ENCODE data around the gene SYT1.

Gene SYT1

GRCh38 chr12:78870539-78870938, 6.0 kb downstream of the SYT1 start:
- Histone ChIP-seq H3K4me3 (ENCODE audit: low read length) (no peak overlapping the region), H3K27me3 (ENCODE audit: control insufficient read depth, insufficient read depth, low read length) (no peaks in the 10 kb centered on the region), H3K9me3 (ENCODE audit: control insufficient read depth, low read length) (no peaks in the 10 kb centered on the region), H3K4me1 (ENCODE audit: control insufficient read depth, insufficient read depth, low read length) (no peaks in the 10 kb centered on the region), H3K9ac (ENCODE audit: low read length) (no peak overlapping the region), H3K36me3 (ENCODE audit: control insufficient read depth, insufficient read depth, low read length) (no peaks in the 10 kb centered on the region)

DNA sequence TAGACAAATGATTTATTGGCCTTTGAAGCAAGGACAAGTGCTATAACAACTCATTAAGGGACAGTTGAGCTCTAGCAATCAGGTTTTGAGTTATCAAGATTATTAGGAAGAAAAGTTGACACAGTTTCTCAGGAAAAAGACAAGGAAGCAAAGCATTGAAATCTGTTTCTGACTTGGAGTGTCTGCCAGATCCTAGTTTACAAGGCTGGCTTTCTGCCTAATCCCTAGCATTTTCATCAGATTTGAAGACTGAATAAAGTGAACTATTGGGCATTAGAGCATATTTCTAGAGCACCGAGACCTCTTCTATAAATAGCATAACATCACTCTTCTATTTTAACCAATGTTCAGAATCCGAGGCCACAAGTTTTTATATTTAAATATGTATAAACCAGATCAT, 7.0 kb downstream of the SYT1 start:
- H3K4me1 ChIP-seq (ENCODE audit: control insufficient read depth, insufficient read depth, low read length) = no peaks in the 10 kb centered on the region
- no peak overlapping the region for H3K4me3 ChIP-seq (ENCODE audit: low read length)
- H3K27me3 ChIP-seq (ENCODE audit: control insufficient read depth, insufficient read depth, low read length) = no peaks in the 10 kb centered on the region
- H3K36me3 ChIP-seq (ENCODE audit: control insufficient read depth, insufficient read depth, low read length) = no peaks in the 10 kb centered on the region
- no peak overlapping the region for H3K9ac ChIP-seq (ENCODE audit: low read length)
- H3K9me3 ChIP-seq (ENCODE audit: control insufficient read depth, low read length) = no peaks in the 10 kb centered on the region

GRCh38 chr12:78878459-78878858, 13.9 kb downstream of the SYT1 start:
- Histone ChIP-seq H3K9ac (ENCODE audit: low read length) (no peak overlapping the region), H3K36me3 (ENCODE audit: control insufficient read depth, insufficient read depth, low read length) (no peaks in the 10 kb centered on the region), H3K27me3 (ENCODE audit: control insufficient read depth, insufficient read depth, low read length) (no peaks in the 10 kb centered on the region), H3K4me3 (ENCODE audit: low read length) (no peak overlapping the region), H3K4me1 (ENCODE audit: control insufficient read depth, insufficient read depth, low read length) (no peaks in the 10 kb centered on the region), H3K9me3 (ENCODE audit: control insufficient read depth, low read length) (no peaks in the 10 kb centered on the region)

DNA sequence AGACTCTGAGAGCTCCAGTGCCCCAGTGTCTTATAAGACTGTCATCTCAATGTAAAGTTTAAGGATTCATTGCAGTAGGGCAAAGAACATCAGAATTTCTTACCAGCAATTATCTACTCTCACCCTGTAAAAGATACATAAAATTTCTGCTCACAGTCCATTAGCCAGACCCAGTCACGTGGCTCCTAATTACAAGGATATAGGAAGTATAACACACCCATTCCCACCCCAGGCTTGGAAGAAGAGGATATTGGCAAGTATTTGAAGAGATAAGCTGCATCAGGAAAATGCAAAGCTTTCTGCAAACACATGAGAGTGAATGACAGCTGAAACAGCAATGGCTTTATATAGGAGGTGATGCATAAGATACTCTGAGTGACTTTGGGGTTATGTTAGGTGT, 14.3 kb downstream of the SYT1 start:
- Histone ChIP-seq H3K9ac (ENCODE audit: low read length) (no peak overlapping the region), H3K4me1 (ENCODE audit: control insufficient read depth, insufficient read depth, low read length) (no peaks in the 10 kb centered on the region), H3K27me3 (ENCODE audit: control insufficient read depth, insufficient read depth, low read length) (no peaks in the 10 kb centered on the region), H3K36me3 (ENCODE audit: control insufficient read depth, insufficient read depth, low read length) (no peaks in the 10 kb centered on the region), H3K4me3 (ENCODE audit: low read length) (no peak overlapping the region), H3K9me3 (ENCODE audit: control insufficient read depth, low read length) (no peaks in the 10 kb centered on the region)

- H3K4me1 ChIP-seq (ENCODE audit: control insufficient read depth, insufficient read depth, low read length) = no peaks in the 10 kb centered on the region
- H3K36me3 ChIP-seq (ENCODE audit: control insufficient read depth, insufficient read depth, low read length) = no peaks in the 10 kb centered on the region
- no peak overlapping the region for H3K4me3 ChIP-seq (ENCODE audit: low read length)
- no peaks in the 10 kb centered on the region for H3K9me3 ChIP-seq (ENCODE audit: control insufficient read depth, low read length)
- H3K27me3 ChIP-seq (ENCODE audit: control insufficient read depth, insufficient read depth, low read length) = no peaks in the 10 kb centered on the region
- H3K9ac ChIP-seq (ENCODE audit: low read length) = no peak overlapping the region
Observed at GRCh38 chr12:78880078-78880477, 15.5 kb downstream of the SYT1 start.

GRCh38 chr12:78881685-78882084, 17.1 kb downstream of the SYT1 start:
- Histone ChIP-seq H3K36me3 (ENCODE audit: control insufficient read depth, insufficient read depth, low read length) (no peaks in the 10 kb centered on the region), H3K9ac (ENCODE audit: low read length) (no peak overlapping the region), H3K4me1 (ENCODE audit: control insufficient read depth, insufficient read depth, low read length) (no peaks in the 10 kb centered on the region), H3K4me3 (ENCODE audit: low read length) (no peak overlapping the region), H3K27me3 (ENCODE audit: control insufficient read depth, insufficient read depth, low read length) (no peaks in the 10 kb centered on the region), H3K9me3 (ENCODE audit: control insufficient read depth, low read length) (no peaks in the 10 kb centered on the region)

DNA sequence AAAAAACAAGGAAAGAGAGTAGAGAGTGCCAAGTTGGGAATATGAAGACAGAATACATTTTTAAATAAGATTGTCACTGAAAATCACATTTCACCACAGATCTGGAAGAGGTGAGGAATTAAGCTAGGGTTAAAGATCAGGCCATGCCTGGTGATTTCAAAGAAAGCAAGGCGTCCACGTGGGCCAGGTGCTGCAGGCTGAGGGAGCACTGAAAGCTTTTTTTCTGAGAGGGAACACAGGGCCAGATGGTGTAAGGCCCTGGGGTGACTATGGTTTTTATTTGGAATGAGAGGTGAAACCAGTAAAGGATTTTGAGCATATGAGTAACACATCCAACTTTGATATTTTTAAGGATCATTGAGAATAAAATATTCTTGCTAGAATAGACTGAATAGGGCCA, 20.9 kb downstream of the SYT1 start:
- Histone ChIP-seq H3K27me3 (ENCODE audit: control insufficient read depth, insufficient read depth, low read length) (no peaks in the 10 kb centered on the region), H3K4me1 (ENCODE audit: control insufficient read depth, insufficient read depth, low read length) (no peaks in the 10 kb centered on the region), H3K36me3 (ENCODE audit: control insufficient read depth, insufficient read depth, low read length) (no peaks in the 10 kb centered on the region), H3K4me3 (ENCODE audit: low read length) (no peak overlapping the region), H3K9me3 (ENCODE audit: control insufficient read depth, low read length) (no peaks in the 10 kb centered on the region), H3K9ac (ENCODE audit: low read length) (no peak overlapping the region)

DNA sequence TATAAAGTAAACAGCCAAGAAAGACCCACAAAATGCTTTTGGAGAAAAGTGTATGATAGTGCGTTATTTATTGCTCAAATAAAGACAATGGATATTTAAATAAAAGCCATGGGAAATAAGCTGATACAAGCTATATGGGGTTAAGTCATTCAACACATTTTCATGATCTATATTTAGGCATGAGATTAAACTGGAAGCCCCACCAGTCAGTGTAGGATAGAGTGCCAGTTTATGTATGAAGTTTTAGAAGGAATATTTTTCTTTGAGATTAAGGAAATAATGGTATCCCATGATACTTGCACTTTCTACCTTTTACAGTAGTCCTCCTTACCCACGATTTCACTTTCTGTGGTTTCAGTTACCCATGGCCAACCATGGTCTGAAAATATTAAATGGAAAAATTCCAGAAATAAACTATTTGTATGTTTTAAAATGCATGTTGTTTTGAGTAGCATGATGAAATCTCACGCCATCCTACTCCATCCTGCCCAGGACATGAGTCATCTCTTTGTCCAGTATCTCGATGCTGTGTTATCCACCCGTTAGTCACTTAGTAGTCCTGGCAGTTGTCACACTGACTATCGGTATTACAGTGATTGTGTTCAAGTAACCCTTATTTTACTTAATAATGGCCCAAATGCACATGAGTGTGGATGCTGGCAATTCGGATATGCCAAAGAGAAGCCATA, 22.3 kb downstream of the SYT1 start:
- Histone ChIP-seq H3K27me3 (ENCODE audit: control insufficient read depth, insufficient read depth, low read length) (no peaks in the 10 kb centered on the region), H3K9ac (ENCODE audit: low read length) (no peak overlapping the region), H3K9me3 (ENCODE audit: control insufficient read depth, low read length) (no peaks in the 10 kb centered on the region), H3K36me3 (ENCODE audit: control insufficient read depth, insufficient read depth, low read length) (no peaks in the 10 kb centered on the region), H3K4me1 (ENCODE audit: control insufficient read depth, insufficient read depth, low read length) (no peaks in the 10 kb centered on the region), H3K4me3 (ENCODE audit: low read length) (no peak overlapping the region)

DNA sequence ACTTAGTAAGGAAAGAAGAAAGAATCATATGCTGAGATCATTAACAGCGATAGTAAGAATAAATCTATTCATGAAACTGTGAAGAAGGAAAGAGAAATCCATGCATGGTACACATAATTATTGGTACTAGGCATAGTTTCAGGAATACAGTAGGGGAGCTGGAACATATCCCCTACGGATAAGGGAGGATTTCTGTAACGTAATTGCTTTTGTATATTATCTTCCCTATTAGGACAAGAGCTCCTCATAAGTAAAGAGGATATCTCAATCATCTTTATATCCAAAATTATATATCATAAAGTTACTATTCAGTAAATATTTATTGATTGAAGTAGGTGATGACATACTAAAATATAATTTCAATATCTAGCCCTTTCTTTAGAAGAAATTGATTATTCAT, 22.9 kb downstream of the SYT1 start:
- Histone ChIP-seq H3K27me3 (ENCODE audit: control insufficient read depth, insufficient read depth, low read length) (no peaks in the 10 kb centered on the region), H3K36me3 (ENCODE audit: control insufficient read depth, insufficient read depth, low read length) (no peaks in the 10 kb centered on the region), H3K4me3 (ENCODE audit: low read length) (no peak overlapping the region), H3K9ac (ENCODE audit: low read length) (no peak overlapping the region), H3K4me1 (ENCODE audit: control insufficient read depth, insufficient read depth, low read length) (no peaks in the 10 kb centered on the region), H3K9me3 (ENCODE audit: control insufficient read depth, low read length) (no peaks in the 10 kb centered on the region)

GRCh38 chr12:78888568-78888967, 24.0 kb downstream of the SYT1 start:
- H3K27me3 ChIP-seq (ENCODE audit: control insufficient read depth, insufficient read depth, low read length) = no peaks in the 10 kb centered on the region
- H3K9me3 ChIP-seq (ENCODE audit: control insufficient read depth, low read length) = no peaks in the 10 kb centered on the region
- H3K36me3 ChIP-seq (ENCODE audit: control insufficient read depth, insufficient read depth, low read length) = no peaks in the 10 kb centered on the region
- H3K4me3 ChIP-seq (ENCODE audit: low read length) = no peak overlapping the region
- no peaks in the 10 kb centered on the region for H3K4me1 ChIP-seq (ENCODE audit: control insufficient read depth, insufficient read depth, low read length)
- no peak overlapping the region for H3K9ac ChIP-seq (ENCODE audit: low read length)

GRCh38 chr12:78891646-78892353, 27.2 kb downstream of the SYT1 start:
- no peaks in the 10 kb centered on the region for H3K36me3 ChIP-seq (ENCODE audit: control insufficient read depth, insufficient read depth, low read length)
- H3K4me3 ChIP-seq (ENCODE audit: low read length) = no peak overlapping the region
- no peaks in the 10 kb centered on the region for H3K27me3 ChIP-seq (ENCODE audit: control insufficient read depth, insufficient read depth, low read length)
- no peaks in the 10 kb centered on the region for H3K9me3 ChIP-seq (ENCODE audit: control insufficient read depth, low read length)
- no peaks in the 10 kb centered on the region for H3K4me1 ChIP-seq (ENCODE audit: control insufficient read depth, insufficient read depth, low read length)
- H3K9ac ChIP-seq (ENCODE audit: low read length) = no peak overlapping the region

- no peaks in the 10 kb centered on the region for H3K9me3 ChIP-seq (ENCODE audit: control insufficient read depth, low read length)
- H3K9ac ChIP-seq (ENCODE audit: low read length) = no peak overlapping the region
- no peak overlapping the region for H3K4me3 ChIP-seq (ENCODE audit: low read length)
- H3K36me3 ChIP-seq (ENCODE audit: control insufficient read depth, insufficient read depth, low read length) = no peaks in the 10 kb centered on the region
- no peaks in the 10 kb centered on the region for H3K4me1 ChIP-seq (ENCODE audit: control insufficient read depth, insufficient read depth, low read length)
- H3K27me3 ChIP-seq (ENCODE audit: control insufficient read depth, insufficient read depth, low read length) = no peaks in the 10 kb centered on the region
Observed at GRCh38 chr12:78898416-78898815, 33.8 kb downstream of the SYT1 start.
